NCI-H748 treated with DMSO at 0.1 percent for 48 hours (cell line): ENCODE data around the gene OBSCN.

ENCODE experiments used
- DNase-seq: peaks from one replicate; lab custom pipeline; 2025; lab: John Stamatoyannopoulos, UW

OBSCN gene

DNA sequence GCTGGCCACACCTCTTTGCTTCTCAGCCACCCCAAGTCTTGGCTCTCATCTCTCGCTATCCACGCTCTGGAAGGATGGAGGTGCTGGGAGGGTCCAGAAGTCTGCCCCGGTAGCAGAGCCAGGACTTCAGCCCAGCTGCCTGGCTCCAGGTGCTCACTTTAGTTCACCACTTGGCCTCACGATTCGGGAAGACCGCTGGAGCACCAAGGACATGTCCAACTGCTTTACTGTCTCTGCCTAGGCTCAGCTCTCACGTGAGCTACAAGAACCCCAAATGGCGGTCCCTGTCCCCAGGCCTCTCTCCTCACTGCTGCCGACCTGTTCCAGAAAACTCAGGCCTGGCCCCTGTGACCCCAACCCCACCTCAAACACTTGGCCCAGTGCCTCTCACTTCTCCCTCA lies 195.4 kb downstream of the OBSCN start:
- no peak for DNase-seq

GRCh38 chr1:228404107-228404720 lies 196.4 kb downstream of the OBSCN start:
- DNase-seq = no peak

DNA sequence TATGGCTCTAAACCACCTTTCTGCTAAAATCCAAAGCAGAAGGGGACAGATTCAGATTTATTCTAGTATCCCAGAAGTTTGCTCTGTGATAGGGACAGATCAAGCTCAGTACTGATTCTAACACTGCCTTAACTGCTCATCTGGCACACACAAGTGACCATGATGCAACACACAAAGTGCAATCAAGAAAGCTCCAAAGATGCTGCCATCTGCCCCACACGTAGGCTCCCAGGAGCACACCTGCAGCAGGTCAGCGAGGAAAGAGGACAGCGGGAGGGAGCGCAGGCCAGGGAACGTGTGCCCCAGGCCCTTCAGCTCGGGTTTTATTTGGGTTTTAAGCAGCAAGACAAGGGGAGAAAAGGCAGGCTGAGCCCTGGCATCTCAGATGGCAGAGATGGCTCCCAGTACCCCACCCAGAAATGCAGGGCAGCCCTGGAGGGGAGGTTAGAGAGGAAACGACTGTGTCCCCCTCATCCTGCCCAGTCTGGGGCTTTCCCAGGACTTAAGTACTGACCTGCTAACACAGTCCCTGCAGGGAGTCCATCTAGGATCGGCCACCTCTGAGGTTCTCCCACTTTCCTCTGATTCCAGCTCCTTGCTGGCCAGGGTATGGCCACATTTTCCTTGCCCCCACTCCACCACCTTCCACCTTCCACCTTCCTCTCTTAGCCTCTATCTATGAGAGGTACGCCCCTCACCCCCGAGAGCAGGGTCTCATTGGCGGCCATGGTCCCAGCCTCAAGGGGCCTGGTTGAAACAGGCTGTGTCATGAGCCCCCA lies 197.5 kb downstream of the OBSCN start:
- DNase-seq = no peak

GRCh38 chr1:228405979-228406228 lies 198.1 kb downstream of the OBSCN start:
- DNase-seq = no peak

DNA sequence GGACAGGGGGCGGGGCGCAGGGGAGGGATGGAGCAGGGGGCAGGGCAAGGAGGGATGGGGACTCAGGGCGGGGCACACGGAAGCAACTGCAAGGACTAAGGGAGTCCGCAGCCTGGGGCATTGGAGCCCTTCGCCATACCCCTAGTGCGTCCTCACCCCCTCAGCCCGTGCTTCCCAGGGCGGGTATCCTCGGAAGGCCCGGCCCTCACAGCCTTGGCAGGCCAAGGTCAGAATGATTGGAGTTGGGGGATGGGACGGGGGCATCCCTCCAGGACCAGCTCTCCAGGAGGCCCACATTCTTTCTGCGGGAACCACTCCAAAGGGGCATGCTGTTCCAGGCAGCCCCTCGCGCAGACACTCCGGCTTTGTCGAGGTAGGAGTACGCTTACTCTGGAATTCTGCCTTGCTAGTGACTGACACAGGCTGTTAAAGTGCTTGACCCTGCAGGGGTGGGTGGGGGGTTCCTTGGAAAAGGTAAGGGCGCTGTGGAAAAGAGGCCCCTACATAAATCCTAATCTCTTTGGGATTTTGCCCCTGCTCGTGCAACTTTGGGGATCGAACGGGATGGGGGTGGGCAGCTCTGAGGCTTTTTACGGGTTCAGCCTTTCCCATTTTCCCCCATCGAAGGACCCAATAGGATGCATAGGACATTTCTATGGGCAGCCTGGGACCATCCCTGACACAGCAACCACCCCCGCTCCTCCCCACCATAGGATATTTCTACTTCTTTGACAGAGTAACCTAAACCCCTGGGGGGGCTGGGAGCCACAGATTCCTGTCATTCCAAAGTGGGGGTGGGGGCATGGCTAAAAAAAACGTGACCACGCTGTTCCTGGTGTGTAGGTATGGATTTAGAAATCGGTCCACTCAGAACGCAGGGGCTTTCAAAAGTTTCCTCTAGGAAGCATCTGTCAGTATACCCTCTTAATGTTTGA lies 199.5 kb downstream of the OBSCN start:
- no peak for DNase-seq

DNA sequence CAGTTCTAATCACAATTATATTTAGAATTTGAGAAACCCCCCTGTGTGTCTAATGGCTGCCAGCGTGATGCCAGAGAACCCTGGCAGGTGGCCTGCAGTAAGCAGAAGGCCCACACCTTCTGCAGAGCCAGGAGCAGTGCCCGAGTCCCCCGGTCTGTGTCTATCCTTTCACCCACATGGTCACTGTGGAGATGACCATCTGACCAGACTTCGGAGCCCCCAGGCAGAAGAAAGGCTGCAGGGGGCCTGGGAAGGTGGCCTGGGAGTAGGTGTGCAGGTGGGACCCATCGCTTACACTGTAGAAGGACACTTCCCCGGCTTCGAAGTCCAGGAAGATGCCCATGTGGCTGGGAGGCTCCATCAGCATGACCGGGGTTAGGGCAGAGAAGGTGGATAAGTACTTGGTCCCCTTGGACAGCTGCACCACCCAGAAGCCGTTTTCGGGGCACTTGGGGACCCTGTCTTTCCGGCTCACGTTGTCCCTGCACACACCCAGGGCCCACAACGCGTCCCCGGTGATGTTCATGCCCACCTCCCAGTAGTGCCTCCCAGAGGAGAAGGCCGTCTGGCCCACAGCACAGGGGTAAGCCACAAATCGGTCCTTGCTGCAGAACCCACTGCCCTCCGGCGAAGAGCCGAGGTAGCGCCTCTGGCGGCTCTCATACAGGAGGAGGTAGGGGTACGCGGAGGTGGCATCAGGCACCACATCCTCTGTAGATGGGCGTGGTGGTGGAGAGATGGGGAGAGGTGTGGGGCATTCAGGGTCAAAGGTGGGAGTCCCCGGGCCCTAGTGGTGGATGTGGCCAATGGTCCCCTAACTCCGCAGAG lies 200.4 kb downstream of the OBSCN start:
- no peak for DNase-seq

DNA sequence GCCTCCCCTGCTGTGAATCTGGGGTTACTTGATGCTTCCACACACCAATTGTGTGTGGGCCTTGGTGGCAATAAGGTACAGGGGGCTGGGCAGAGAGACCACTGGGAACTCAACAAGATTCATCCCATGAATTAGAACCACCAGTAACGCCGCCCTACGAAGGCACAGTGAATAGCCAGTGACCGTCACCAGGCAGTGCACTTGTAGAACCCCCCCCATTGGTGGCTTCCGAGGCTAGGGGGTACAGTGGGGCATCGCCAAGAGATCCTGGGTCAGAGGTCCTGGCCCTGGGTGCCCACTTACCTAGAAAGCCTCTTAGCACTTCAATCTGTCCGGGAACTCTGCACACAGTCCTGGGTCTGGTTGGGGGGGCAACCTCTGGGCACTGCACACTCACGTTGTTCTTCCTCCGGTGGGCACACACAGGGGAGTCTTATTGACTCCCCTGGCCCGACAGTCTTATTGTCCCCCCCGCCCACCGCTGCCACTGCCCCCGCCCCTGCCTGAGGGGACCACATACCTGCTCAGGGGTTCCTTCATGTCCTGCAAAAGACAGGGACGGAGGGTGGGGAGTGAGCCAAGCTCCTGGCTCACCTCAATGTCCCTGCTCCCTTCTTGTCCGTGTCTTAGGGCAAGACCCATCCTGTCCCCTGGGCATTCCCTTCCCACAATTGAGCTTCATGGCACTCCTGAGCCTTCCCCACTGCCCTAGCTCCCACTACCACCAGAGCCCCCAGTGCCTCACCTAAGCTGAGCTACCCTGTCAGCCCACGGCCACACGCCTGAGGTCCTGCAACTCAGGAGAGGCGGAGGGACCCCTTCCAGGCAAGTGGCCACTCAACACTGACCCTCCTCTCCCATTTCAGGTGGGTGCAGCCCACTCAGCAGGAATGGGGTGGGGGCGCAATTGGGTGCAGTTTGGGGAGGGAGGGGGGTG lies 201.3 kb downstream of the OBSCN start:
- DNase-seq = no peak

DNA sequence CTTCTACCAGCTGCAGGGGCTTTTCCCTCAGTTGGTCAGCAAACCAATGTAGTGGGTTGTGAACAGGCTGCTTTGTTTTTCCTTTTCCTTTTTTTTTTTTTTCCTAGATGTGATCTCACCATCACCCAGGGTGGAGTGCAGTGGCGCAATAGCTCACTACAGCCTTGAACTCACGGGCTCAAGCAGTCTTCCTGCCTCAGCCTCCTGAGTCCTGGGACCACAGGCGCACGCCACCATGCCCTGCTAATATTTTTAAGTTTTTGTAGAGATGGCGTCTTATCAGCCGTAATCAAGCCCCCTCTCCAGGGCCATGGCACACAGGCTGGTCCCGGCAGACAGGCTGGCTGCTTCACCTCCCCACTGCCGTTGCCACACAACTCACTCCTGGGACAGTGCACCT lies 202.2 kb downstream of the OBSCN start:
- DNase-seq = no peak

- no peak for DNase-seq
These were observed 202.8 kb downstream of the OBSCN start for GRCh38 chr1:228410671-228411070.

- no peak for DNase-seq
These were observed 203.3 kb downstream of the OBSCN start for GRCh38 chr1:228411121-228411520.

- DNase-seq = no peak
These were observed 203.9 kb downstream of the OBSCN start for GRCh38 chr1:228411548-228412430.

GRCh38 chr1:228413241-228414010 lies 205.6 kb downstream of the OBSCN start:
- DNase-seq = no peak

DNA sequence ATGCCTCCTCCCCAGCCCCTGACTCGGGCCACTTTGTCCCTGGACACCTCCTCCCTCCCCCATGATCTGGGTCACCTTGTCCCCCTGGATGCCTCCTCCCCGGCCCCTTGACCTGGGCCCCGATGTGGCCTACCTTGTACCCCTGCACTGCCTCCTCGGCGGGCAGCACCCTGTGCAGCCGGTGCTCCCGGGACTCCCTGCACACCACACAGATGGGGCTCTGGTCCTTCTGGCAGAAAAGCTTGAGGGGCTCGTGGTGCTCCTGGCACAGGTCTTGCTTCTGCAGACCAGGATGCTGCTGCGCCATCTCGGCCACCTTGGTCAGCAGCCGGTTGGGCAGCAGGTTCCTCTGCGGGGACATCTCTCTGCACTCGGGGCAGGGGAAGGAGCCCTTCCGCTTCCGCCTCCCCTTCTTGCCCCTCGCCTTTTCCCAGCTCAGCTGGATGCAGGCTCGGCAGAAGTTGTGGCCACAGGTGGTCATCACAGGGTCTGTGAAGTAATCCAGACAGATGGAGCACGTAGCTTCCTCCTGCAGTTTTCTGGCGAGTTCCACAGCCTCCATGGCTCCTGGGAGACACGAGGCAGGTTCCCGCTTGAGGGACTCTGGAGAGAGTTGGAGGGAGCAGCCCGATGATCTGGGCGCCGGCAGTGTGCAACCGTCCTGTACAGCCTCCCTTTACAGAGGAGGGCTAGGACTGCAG lies 206.8 kb downstream of the OBSCN start:
- no peak for DNase-seq

GRCh38 chr1:228415221-228415620 lies 207.4 kb downstream of the OBSCN start:
- no peak for DNase-seq

- DNase-seq = no peak
These were observed 208.0 kb downstream of the OBSCN start for GRCh38 chr1:228415853-228416216.

GRCh38 chr1:228416217-228416933 lies 208.5 kb downstream of the OBSCN start, which contains the start of gene TRIM17:
TSS of gene TRIM17 (minus strand) at chr1:228416861. CDS start at chr1:228415072, 1,789 bp downstream.
- no peak for DNase-seq

DNA sequence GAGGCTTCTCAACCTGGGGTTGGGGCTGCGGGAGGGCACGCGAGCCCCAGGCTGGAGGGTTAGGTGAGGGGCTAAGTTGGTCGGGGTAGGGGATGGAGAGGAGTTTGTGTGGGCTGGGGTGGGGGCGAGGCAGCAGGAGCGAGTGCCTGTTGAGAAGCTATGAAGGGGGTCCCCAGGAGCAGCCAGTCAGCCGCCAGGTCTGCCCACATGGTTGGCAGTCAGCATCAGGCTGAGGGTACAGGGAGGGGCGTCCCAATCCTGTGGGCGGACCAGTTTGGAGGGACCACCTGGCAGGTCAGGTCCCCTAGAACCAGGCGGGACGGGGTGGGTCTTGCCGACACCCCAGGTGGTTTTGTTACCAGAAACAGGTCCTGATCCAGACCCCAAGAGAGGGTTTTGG lies 209.2 kb downstream of the OBSCN start:
- DNase-seq = no peak
